ENCODE data around the gene SERINC3.

Gene SERINC3

GRCh38 chr20:44456611-44457010 lies 65.3 kb downstream of the SERINC3 start:
- Histone ChIP-seq H3K9ac (ENCODE audit: low read length in 2 of 2) (no peak overlapping the region), H3K4me1 (ENCODE audit: control insufficient read depth, insufficient read depth, low read length) (no peaks in the 10 kb centered on the region), H3K27ac (ENCODE audit: low read length) (no peak overlapping the region), H3K27me3 (ENCODE audit: control insufficient read depth in 1 of 2, insufficient read depth in 2 of 2, low read length in 2 of 2) (no peaks in the 10 kb centered on the region), H3K4me3 (ENCODE audit: low read length in 2 of 2) (no peak overlapping the region), H3K36me3 (ENCODE audit: control insufficient read depth in 2 of 2, insufficient read depth in 2 of 2, low read length in 2 of 2) (no peaks in the 10 kb centered on the region), H3K9me3 (ENCODE audit: control insufficient read depth in 2 of 2, low read length in 2 of 2) (no peaks in the 10 kb centered on the region)

GRCh38 chr20:44455126-44455525 lies 66.7 kb downstream of the SERINC3 start:
- Histone ChIP-seq H3K27ac (ENCODE audit: low read length) (no peak overlapping the region), H3K4me3 (ENCODE audit: low read length in 2 of 2) (no peak overlapping the region), H3K4me1 (ENCODE audit: control insufficient read depth, insufficient read depth, low read length) (no peaks in the 10 kb centered on the region), H3K27me3 (ENCODE audit: control insufficient read depth in 1 of 2, insufficient read depth in 2 of 2, low read length in 2 of 2) (peaks cover 0 to 3% of the 10 kb centered on the region in 2 donors), H3K9me3 (ENCODE audit: control insufficient read depth in 2 of 2, low read length in 2 of 2) (no peaks in the 10 kb centered on the region), H3K9ac (ENCODE audit: low read length in 2 of 2) (no peak overlapping the region), H3K36me3 (ENCODE audit: control insufficient read depth in 2 of 2, insufficient read depth in 2 of 2, low read length in 2 of 2) (no peaks in the 10 kb centered on the region)

GRCh38 chr20:44454306-44454963 lies 67.4 kb downstream of the SERINC3 start:
- Histone ChIP-seq H3K27ac (ENCODE audit: low read length) (no peak overlapping the region), H3K9me3 (ENCODE audit: control insufficient read depth in 2 of 2, low read length in 2 of 2) (no peaks in the 10 kb centered on the region), H3K27me3 (ENCODE audit: control insufficient read depth in 1 of 2, insufficient read depth in 2 of 2, low read length in 2 of 2) (peaks cover 0 to 3% of the 10 kb centered on the region in 2 donors), H3K4me3 (ENCODE audit: low read length in 2 of 2) (no peak overlapping the region), H3K36me3 (ENCODE audit: control insufficient read depth in 2 of 2, insufficient read depth in 2 of 2, low read length in 2 of 2) (no peaks in the 10 kb centered on the region), H3K4me1 (ENCODE audit: control insufficient read depth, insufficient read depth, low read length) (no peaks in the 10 kb centered on the region), H3K9ac (ENCODE audit: low read length in 2 of 2) (no peak overlapping the region)

GRCh38 chr20:44450903-44451450 lies 70.9 kb downstream of the SERINC3 start:
- Histone ChIP-seq H3K27ac (ENCODE audit: low read length) (no peak overlapping the region), H3K9me3 (ENCODE audit: control insufficient read depth in 2 of 2, low read length in 2 of 2) (peaks cover 0 to 3% of the 10 kb centered on the region in 2 donors), H3K36me3 (ENCODE audit: control insufficient read depth in 2 of 2, insufficient read depth in 2 of 2, low read length in 2 of 2) (no peaks in the 10 kb centered on the region), H3K9ac (ENCODE audit: low read length in 2 of 2) (no peak overlapping the region), H3K27me3 (ENCODE audit: control insufficient read depth in 1 of 2, insufficient read depth in 2 of 2, low read length in 2 of 2) (peaks cover 0 to 3% of the 10 kb centered on the region in 2 donors), H3K4me1 (ENCODE audit: control insufficient read depth, insufficient read depth, low read length) (no peaks in the 10 kb centered on the region), H3K4me3 (ENCODE audit: low read length in 2 of 2) (no peak overlapping the region)

GRCh38 chr20:44450281-44450889 lies 71.5 kb downstream of the SERINC3 start:
- Histone ChIP-seq H3K9ac (ENCODE audit: low read length in 2 of 2) (no peak overlapping the region), H3K27ac (ENCODE audit: low read length) (no peak overlapping the region), H3K36me3 (ENCODE audit: control insufficient read depth in 2 of 2, insufficient read depth in 2 of 2, low read length in 2 of 2) (no peaks in the 10 kb centered on the region), H3K4me1 (ENCODE audit: control insufficient read depth, insufficient read depth, low read length) (no peaks in the 10 kb centered on the region), H3K9me3 (ENCODE audit: control insufficient read depth in 2 of 2, low read length in 2 of 2) (peaks cover 0 to 8% of the 10 kb centered on the region in 2 donors), H3K27me3 (ENCODE audit: control insufficient read depth in 1 of 2, insufficient read depth in 2 of 2, low read length in 2 of 2) (peaks cover 0 to 3% of the 10 kb centered on the region in 2 donors), H3K4me3 (ENCODE audit: low read length in 2 of 2) (no peak overlapping the region)

- H3K27ac ChIP-seq (ENCODE audit: low read length): no peak overlapping the region
- H3K4me3 ChIP-seq (ENCODE audit: low read length in 2 of 2): no peak overlapping the region
- H3K27me3 ChIP-seq (ENCODE audit: control insufficient read depth in 1 of 2, insufficient read depth in 2 of 2, low read length in 2 of 2): peaks cover 0 to 3% of the 10 kb centered on the region in 2 donors
- peaks cover 0 to 8% of the 10 kb centered on the region in 2 donors for H3K9me3 ChIP-seq (ENCODE audit: control insufficient read depth in 2 of 2, low read length in 2 of 2)
- no peaks in the 10 kb centered on the region for H3K36me3 ChIP-seq (ENCODE audit: control insufficient read depth in 2 of 2, insufficient read depth in 2 of 2, low read length in 2 of 2)
- H3K9ac ChIP-seq (ENCODE audit: low read length in 2 of 2): no peak overlapping the region
- H3K4me1 ChIP-seq (ENCODE audit: control insufficient read depth, insufficient read depth, low read length): no peaks in the 10 kb centered on the region
Observed at GRCh38 chr20:44449864-44450263, 72.0 kb downstream of the SERINC3 start.

GRCh38 chr20:44448753-44449546 lies 72.9 kb downstream of the SERINC3 start:
- no peaks in the 10 kb centered on the region for H3K36me3 ChIP-seq (ENCODE audit: control insufficient read depth in 2 of 2, insufficient read depth in 2 of 2, low read length in 2 of 2)
- H3K9ac ChIP-seq (ENCODE audit: low read length in 2 of 2): no peak overlapping the region
- no peak overlapping the region for H3K27ac ChIP-seq (ENCODE audit: low read length)

GRCh38 chr20:44447827-44448419 lies 73.9 kb downstream of the SERINC3 start:
- Histone ChIP-seq H3K4me1 (ENCODE audit: control insufficient read depth, insufficient read depth, low read length) (no peaks in the 10 kb centered on the region), H3K9ac (ENCODE audit: low read length in 2 of 2) (no peak overlapping the region), H3K4me3 (ENCODE audit: low read length in 2 of 2) (no peak overlapping the region), H3K27ac (ENCODE audit: low read length) (no peak overlapping the region), H3K9me3 (ENCODE audit: control insufficient read depth in 2 of 2, low read length in 2 of 2) (peaks cover 0 to 8% of the 10 kb centered on the region in 2 donors), H3K27me3 (ENCODE audit: control insufficient read depth in 1 of 2, insufficient read depth in 2 of 2, low read length in 2 of 2) (peaks cover 0 to 3% of the 10 kb centered on the region in 2 donors), H3K36me3 (ENCODE audit: control insufficient read depth in 2 of 2, insufficient read depth in 2 of 2, low read length in 2 of 2) (no peaks in the 10 kb centered on the region)

More at GRCh38 chr20:44448753-44449546, 72.9 kb downstream of the SERINC3 start:
- H3K9me3 ChIP-seq (ENCODE audit: control insufficient read depth in 2 of 2, low read length in 2 of 2): peaks cover 0 to 8% of the 10 kb centered on the region in 2 donors
- no peak overlapping the region for H3K4me3 ChIP-seq (ENCODE audit: low read length in 2 of 2)
- H3K27me3 ChIP-seq (ENCODE audit: control insufficient read depth in 1 of 2, insufficient read depth in 2 of 2, low read length in 2 of 2): peaks cover 0 to 3% of the 10 kb centered on the region in 2 donors
- H3K4me1 ChIP-seq (ENCODE audit: control insufficient read depth, insufficient read depth, low read length): no peaks in the 10 kb centered on the region
